ENCODE measurements around the gene SHANK3. TPM values are rescaled to one million over a fixed set of nuclear protein-coding genes. Genes with fewer than 3 reads are reported as not detected.
"Not testable (repeated sequence)": the region's sequence is repeated elsewhere in the genome, so short reads cannot be mapped to it uniquely, and the experiment has no call there.

Gene SHANK3
- 10 to 100 TPM; 10.2 to 25.3 (median 13.4) TPM for polyA plus RNA-seq (ENCODE audit: insufficient read length in 4 of 4)

DNA sequence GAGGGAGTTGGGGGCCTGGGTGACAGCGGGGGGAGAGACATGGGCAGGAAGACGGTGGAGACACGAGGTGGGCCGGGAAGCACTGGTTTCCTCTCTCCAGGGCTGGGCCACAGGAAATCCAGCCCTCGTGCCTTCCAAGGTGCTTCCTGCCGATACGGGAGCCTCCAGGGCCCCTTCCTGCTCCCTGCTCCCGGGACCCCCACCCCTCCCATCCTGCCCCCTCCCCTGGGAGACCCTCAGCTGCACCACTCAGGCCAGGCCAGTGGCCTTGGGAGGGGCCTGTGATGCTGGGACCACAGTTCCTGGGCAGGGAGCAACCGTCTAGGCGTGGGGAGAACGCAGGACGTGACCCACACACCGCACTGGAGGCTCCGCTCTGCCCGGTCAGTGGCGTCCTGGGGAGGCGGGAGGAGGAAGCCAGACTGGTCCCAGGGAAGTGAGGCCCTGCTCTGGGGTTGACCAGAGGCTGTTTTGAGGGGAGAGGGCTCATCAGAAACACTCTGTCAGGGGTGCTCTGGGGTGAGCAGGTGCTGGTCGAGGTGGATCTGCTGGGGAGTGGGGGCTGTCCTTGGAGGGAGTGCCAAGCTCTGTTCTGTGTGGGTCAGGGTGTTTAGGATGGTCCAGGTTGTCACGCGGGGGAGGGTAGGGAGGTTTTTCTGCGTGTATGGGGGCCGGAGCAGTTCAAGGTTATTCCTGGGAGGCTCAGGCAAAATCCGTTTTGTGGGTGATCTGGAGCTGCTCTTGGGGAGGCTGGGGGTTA, at the start of gene SHANK3:
SHANK3 (plus strand) TSS at position 353 of the 760 bp plus-strand sequence.
- no peak for DNase-seq (ENCODE audit: low read depth in 4 of 4, low spot score in 3 of 4)

DNA sequence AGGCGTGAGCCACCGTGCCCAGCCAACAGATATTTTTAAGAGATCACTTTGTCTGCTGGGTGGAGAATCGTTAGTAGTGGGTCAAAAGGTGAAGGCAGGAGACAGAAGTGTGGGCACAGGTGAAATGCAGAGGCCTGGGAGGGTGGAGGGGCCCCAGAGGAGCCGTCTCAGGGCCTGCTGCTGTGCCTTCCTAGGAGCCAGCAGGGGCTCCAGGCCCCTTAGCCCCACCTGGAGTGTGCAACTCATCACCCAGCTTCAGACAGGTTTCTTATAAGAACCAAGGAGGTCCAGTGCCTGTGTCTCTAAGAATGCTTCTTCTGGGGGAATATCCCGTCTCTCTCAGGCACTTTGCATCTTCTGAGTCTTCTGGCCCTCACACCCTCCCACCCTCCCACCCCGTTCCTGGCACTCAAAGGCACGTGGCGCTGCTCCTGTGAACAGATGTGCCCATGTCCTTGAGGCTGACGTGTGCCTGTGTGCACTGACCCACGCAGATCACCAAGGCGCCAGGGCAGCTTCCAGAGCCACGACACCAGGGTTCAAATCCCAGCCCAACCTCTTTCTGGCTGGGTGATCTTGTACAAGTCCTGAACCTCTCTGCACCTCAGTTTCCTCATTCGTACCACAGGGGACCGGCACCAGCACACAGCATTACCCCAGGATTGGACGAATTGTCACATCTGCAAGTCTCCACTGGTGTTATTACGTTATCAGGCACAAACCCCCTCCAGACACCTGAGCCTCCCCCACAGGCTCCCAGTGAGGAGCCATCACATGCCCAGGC, 48.1 kb upstream of the SHANK3 start:
- no peak for DNase-seq (ENCODE audit: low read depth in 4 of 4, low spot score in 3 of 4)

- no peak for DNase-seq (ENCODE audit: low read depth in 4 of 4, low spot score in 3 of 4)
These were observed 47.5 kb upstream of the SHANK3 start for GRCh38 chr22:50625131-50625567.

GRCh38 chr22:50625568-50626313, 46.9 kb upstream of the SHANK3 start:
- no peak for DNase-seq (ENCODE audit: low read depth in 4 of 4, low spot score in 3 of 4)

DNA sequence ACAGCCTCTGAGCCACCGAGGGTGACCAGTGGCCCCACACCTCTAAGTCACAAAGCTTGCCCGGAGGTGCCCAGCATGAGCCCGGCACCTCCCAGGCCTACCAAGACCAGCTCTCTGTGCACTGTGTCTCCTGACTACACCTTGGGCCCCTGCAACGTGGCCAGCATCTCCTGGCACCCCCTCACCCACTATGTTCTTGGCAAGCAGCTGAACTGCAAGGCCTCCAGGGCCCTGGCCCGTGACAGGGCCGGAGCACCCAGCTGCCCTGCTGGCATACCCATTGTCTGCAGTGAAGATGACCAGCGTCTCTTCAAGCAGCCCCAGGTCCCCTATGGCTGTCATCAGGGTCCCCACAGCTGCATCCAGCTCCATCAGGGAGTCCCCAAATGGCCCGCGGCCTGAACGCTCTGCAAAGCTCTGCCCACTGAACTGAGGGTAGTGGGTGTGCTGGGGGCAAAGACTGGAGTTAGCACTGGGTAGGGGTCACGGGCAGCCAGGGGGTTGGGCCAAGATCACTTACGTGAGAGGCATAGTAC, 46.2 kb upstream of the SHANK3 start:
- DNase-seq (ENCODE audit: low read depth in 4 of 4, low spot score in 3 of 4), result no peak

DNA sequence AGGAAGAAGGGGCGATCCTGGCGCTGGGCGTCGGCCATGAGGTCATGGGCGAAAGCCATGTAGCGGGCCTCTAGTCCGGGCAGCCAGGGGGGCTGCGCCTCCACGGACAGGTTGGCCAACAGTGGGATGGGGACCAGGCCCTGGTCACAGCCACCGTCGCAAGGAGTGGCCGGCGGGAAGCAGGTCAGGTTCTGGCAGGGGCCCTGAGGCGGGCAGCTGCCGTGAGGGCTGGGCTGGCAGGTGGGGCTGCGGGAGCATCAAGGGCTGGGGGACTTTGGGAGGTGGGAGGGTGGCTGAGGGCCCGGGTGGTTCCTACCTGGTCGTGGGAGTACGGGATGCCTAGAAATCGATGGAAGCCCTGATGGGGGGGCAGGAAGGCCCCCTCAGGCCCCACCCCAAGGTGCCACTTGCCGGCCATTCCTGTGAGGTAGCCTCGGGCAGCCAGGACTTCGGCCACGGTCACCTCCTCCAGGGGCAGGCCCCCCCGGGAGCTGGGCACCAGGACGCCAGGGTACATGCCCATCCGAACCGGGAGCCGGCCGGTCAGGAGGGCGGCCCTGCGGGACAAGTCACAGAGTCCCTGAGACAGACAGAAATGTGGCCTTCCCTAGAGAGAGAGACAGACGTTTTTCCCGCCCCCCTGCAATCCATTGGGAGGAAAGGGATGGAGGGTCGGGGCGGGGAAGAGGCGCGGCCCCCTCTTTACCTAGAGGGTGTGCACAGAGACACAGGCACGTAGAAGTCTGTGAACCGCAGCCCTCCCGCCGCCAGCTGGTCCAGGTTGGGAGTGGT, 45.6 kb upstream of the SHANK3 start:
- no peak for DNase-seq (ENCODE audit: low read depth in 4 of 4, low spot score in 3 of 4)

DNA sequence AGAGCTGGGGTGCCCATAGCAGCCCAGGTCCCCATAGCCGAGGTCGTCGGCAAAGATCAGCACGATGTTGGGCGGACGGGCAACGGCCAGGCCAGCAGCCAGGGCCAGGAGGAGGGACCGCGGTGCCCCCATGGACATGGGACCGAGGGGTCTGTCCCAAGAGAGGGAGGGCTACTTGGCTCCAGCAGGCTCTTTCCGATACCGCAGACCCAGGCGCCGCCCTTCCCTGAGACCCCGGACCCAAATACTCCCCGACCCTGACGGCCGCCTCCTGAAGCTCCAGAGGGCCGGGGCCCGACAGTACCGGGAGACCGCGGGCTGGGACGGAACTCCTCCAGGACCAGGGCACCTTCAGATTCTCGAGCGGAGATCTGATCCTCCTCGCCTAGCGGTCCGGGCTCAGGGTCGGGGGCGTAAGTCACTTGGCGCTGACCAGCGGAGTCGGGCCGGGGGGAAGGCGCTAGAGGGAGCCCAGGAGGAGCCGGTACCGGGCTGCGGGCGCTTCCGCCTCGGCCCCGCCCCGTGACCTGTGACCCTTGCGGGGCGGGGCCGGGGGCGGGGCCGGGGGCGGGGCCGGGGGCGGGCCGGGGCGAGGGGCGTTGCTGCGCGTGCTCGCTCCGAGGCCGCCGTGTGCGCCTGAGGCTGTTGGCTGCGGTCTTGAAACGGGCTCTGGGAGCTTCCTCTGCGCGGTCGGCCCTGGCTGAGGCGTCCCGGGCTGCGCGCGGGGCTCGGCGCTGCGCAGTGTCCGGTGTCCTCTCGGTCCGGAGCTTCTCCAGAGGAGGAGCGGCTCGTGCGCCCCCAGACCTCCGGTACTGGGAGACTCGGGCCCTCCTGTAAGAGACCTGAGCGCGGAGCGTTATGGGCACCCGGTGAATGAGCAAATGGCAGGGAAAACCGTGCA, 44.7 kb upstream of the SHANK3 start, which contains the start of gene ARSA:
ARSA (minus strand) TSS at position 511 of the 901 bp plus-strand sequence; CDS start at position 138, 373 bp downstream.
- peak; percentile 43 to 59 (median 52) for DNase-seq (ENCODE audit: low read depth in 4 of 4, low spot score in 3 of 4)

DNA sequence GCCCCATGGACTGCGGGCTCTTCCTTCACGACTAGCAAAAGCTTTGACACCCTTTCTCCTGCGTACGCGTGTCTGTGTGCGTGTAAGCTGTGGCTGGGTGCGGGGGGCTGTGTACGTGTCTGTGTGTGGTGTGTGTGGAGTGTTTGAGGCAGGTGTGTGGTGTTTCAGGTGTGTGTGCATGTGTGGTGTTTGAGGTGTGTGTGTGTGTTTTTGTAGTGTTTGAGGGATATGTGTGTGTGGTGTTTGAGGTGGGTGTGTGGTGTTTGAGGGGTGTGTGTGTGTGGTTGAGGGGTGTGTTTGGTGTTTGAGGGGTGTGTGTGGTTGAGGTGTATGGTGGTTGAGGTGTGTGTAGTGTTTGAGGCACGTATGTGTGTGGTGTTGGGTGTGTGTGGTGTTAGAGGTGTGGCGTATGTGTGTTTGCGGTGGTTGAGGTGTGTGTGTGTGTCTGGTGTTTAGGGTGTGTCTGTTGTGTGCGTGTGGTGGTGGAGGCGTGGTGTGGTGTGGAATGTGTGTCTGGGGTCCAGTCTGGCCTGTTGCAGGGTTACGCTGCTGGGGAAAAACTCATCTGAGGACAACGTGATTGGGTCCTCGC, 44.0 kb upstream of the SHANK3 start:
- DNase-seq (ENCODE audit: low read depth in 4 of 4, low spot score in 3 of 4), result no peak

DNA sequence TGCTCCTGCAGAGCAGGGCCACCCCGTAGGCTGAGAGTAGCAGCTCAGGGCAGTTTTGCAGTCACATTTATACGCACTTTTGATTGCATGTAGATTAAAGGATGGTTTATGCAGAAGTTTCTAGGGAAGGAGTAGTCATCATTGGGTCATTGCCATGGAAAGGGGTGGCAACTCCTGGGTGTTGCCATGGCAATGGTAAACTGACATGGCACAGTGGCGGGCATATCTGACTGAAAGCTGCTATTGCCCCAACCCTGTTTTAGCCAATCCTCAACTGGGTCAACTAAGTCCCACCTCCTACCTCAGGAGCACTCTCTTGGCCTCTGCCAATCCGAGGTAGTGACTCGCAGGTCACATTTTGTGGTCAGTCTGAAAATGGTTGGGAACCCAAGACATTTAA, 42.2 kb upstream of the SHANK3 start:
- DNase-seq (ENCODE audit: low read depth in 4 of 4, low spot score in 3 of 4), result no peak

GRCh38 chr22:50633086-50633485, 39.5 kb upstream of the SHANK3 start:
- no peak for DNase-seq (ENCODE audit: low read depth in 4 of 4, low spot score in 3 of 4)

GRCh38 chr22:50633771-50634170, 38.9 kb upstream of the SHANK3 start:
- no peak for DNase-seq (ENCODE audit: low read depth in 4 of 4, low spot score in 3 of 4)

DNA sequence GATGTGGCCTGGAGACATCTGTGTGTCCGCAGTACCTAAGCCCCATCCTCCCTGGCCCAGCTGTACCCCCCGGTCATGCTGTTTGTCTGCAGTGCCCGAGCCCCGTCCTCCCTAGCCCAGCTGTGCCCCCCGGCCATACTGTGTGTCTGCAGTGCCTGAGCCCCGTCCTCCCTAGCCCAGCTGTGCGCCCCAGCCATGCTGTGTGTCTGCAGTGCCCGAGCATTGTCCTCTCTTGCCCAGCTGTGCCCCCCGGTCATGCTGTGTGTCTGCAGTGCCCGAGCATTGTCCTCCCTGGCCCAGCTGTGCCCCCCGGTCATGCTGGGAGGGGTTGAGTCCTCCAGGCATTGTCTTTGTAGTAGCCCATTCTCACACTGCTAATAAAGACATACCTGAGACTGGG, 37.0 kb upstream of the SHANK3 start:
- DNase-seq (ENCODE audit: low read depth in 4 of 4, low spot score in 3 of 4), result no peak

DNA sequence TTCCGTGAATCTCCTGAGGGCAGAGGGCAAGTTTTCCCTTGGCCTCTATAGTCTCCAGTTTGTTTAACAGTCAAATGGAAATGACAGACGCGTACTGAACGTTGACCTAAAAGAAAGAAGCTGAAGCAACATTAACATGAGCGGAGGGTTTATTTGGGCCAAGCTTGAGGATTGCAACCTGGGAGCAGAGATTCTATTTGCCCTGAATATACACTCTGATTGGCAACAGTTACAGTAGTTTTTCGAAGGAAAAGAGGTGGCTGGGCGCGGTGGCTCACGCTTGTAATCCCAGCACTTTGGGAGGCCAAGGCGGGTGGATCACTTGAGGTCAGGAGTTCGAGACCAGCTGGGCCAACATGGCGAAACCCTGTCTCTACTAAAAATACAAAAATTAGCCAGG, 32.3 kb upstream of the SHANK3 start:
- not testable (repeated sequence) for DNase-seq (ENCODE audit: low read depth in 4 of 4, low spot score in 3 of 4)

DNA sequence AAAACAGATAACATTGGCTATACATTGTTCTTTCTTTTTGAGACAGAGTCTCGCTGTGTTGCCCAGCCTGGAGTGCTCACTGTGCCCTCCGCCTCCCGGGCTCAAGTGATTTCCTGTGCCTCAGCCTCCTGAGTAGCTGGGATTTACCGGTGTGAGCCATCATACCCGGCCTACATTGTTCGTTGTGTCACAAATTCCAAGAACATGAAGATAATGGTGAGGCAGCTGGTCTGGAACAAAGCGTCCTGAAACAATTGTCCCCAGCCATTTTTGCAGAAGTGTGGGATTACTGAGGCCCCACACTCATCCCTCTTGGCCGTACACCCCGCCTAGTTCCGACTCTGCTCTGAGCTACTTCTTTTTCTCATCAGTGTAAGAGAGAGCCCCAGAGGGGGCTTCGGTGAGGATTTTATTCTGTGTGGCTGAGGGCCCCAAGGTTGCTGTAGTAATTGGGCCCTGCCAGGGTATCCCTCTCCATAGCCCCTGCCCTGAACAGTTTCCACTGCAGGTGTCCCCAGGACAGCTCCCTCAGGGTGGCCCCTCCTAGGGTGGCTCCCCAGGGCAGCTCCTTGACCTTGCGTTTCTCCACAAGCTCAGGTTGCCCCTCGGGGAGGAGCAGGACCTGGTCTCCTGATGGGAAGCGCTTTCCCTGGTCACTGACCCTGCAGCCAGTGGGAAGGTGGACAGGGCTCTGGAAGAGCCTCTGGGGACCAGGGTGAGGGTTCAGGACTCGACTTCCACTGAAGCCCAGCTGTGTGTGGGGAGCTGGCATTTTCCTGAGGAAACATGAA, 31.6 kb upstream of the SHANK3 start:
- DNase-seq (ENCODE audit: low read depth in 4 of 4, low spot score in 3 of 4), result no peak

DNA sequence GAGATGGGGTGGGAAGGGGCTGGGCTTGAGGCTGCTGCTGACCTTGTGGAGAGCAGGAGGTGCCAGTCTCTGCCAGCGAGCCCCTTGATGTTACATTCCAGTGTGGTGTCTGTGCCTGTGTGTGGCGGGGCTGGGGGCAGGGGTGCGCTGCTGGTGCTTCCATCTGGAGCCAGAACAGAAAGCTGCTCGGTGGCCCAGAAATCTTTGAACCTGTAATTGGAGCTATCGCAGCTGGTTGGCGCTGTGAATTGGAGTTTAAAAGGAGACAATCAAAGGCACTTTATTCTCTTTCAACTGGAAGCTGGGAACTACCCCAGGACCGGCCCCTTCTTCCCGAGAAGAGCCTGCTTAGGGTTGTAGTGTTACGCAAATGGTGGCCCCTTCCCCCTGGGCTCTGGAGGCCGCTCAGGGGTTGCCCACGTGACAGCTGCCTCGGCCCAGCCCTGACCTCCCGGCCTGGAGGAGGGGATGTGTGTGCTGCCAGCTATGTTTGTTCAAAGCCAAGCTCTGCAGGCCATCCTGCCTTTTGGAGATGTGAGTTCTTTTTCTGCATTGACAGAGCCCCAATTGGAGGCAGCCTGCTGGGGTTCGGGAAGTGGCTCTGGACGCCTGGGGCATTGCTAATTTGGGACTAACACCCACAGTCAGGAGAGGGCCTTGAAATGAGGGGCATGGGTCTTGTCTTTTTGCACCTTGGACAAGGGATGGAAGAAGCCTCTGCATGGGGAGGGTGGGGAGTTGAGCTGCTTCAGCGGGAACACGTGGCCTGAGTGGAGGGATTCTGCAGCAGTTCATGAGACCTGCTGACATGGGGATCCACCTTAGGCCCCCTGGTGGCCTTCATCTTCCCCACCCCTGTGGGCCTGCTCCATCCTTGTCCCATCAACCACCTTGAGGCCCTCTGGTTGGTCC, 30.7 kb upstream of the SHANK3 start:
- DNase-seq (ENCODE audit: low read depth in 4 of 4, low spot score in 3 of 4), result peak in 1 of 4 donors; percentile 45

DNA sequence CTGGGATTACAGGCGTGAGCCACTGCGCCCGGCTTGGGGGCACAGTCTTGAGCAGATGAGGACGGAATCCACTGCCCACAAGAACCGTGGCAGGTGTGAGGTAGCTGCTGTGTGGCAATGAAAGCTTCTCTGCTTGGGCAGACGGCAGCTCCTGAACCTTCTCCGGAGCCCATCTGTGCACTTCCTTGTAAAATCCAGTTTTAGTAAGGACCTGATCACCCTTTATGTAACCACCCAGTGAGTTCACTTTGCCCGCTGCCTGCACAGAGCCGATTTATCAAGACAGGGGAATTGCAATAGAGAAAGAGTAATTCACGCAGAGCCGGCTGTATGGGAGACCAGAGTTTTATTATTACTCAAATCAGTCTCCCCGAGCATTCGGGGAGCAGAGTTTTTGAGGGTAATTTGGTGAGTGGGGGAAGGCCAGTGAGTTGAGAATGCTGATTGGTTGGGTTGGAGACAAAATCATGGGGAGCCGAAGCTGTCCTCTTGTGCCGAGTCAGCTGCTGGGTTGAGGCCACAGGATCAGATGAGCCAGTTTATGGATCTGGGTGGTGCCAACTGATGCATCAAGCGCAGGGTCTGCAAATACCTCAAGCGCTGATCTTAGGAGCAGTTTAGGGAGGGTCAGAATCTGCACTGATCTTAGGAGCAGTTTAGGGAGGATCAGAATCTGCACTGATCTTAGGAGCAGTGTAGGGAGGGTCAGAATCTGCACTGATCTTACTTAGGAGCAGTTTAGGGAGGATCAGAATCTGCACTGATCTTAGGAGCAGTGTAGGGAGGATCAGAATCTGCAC, 29.4 kb upstream of the SHANK3 start:
- DNase-seq (ENCODE audit: low read depth in 4 of 4, low spot score in 3 of 4), result not testable (repeated sequence)

Data from left renal pelvis (tissue), 4 donors.